GM12878 (cell line): ENCODE results near the gene VDR. TPM values are rescaled to one million over a fixed set of nuclear protein-coding genes. Genes with fewer than 3 reads are reported as not detected.

ENCODE experiments used
- ATAC-seq: fragments of 200-7000 bp; cut with Tn5 transposase; 3 replicates; pipeline ENCODE4 v1.9.1; 2020; ENCODE audit warnings: mild to moderate bottlenecking, moderate library complexity
- BruUV-seq: library from RNA; stranded (reverse); fragments of 400-500 nt; replicated peaks from 2 replicates; lab custom pipeline; 2021; lab: Mats Ljungman, UMichigan
- CTCF ChIA-PET: fragments of 300-600 bp; sonication (Branson Sonifier 250); formaldehyde crosslinking; extraction: SDS; loops from one replicate; lab custom pipeline; 2021; ENCODE audit warnings: inconsistent platforms; lab: Yijun Ruan, JAX
- POLR2A ChIA-PET: fragments of 350-600 bp; formaldehyde crosslinking; extraction: SDS; loops from one replicate; lab custom pipeline; 2021; ENCODE audit warnings: inconsistent platforms; lab: Charles Lee
- RAD21 ChIA-PET: fragments of 300-600 bp; sonication (Branson Sonifier 250); formaldehyde crosslinking; loops from one replicate; lab custom pipeline; 2023; ENCODE audit warnings: antibody characterized with exemption; ENCODE audit not compliant: unreplicated experiment; lab: Charles Lee
- SMC1A ChIA-PET: fragments of 300-600 bp; sonication (Branson Sonifier 250); formaldehyde crosslinking; loops from one replicate; lab custom pipeline; 2023; ENCODE audit not compliant: unreplicated experiment, uncharacterized antibody; lab: Charles Lee
- DNase-seq: peaks from one replicate; pipeline ENCODE4 v3.0.0-alpha.2; 2011; ENCODE audit warnings: low read depth, low spot score
- FAIRE-seq: peaks from 3 replicates; lab custom pipeline; 2011; peaks lifted over from hg19 to GRCh38; lab: Jason Lieb, UNC
- H2AFZ ChIP-seq: 2 replicates; pipeline ENCODE4 v1.6.0; 2011; ENCODE audit warnings: low read depth, low read length, control low read depth; ENCODE audit not compliant: control insufficient read depth
- H3K27ac ChIP-seq: 2 replicates; pipeline ENCODE4 v1.5.1; 2011; ENCODE audit warnings: control low read depth; ENCODE audit not compliant: control insufficient read depth, insufficient read depth
- H3K27me3 ChIP-seq, 2 experiments: replicated peaks in 1 of 2; 2 replicates each; pipeline versions ENCODE4 v1.6.0 to v1.6.1; 2011; ENCODE audit warnings: low read length in 1 of 2; ENCODE audit not compliant: control insufficient read depth in 2 of 2, insufficient read depth in 2 of 2
- H3K36me3 ChIP-seq, 2 experiments: 2 replicates each; pipeline ENCODE4 v1.5.1; 2011; ENCODE audit warnings: low read length in 1 of 2; ENCODE audit not compliant: control insufficient read depth in 2 of 2, insufficient read depth in 2 of 2
- H3K4me1 ChIP-seq: 2 replicates; pipeline ENCODE4 v1.6.1; 2011; ENCODE audit warnings: mild to moderate bottlenecking, low read length, moderate library complexity, mixed read lengths; ENCODE audit not compliant: control insufficient read depth, insufficient read depth
- H3K4me2 ChIP-seq: 2 replicates; pipeline ENCODE4 v1.6.0; 2011; ENCODE audit warnings: control low read depth; ENCODE audit not compliant: control insufficient read depth, insufficient read depth
- H3K4me3 ChIP-seq: fragments of 200-600 bp; sonication (generic); 2 replicates; pipeline ENCODE4 v1.5.1; 2016
- H3K79me2 ChIP-seq: 2 replicates; pipeline ENCODE4 v1.6.0; 2011; ENCODE audit warnings: low read length; ENCODE audit not compliant: control insufficient read depth, insufficient read depth
- H3K9ac ChIP-seq: 2 replicates; pipeline ENCODE4 v1.8.0; 2011; ENCODE audit warnings: low read length, control low read depth, mixed read lengths; ENCODE audit not compliant: control insufficient read depth, insufficient read depth
- H3K9me3 ChIP-seq: replicated peaks from 3 replicates; pipeline ENCODE4 v1.5.1; 2011; ENCODE audit warnings: mild to moderate bottlenecking, low read length; ENCODE audit not compliant: control insufficient read depth, insufficient read depth
- H4K20me1 ChIP-seq: 2 replicates; pipeline ENCODE4 v1.6.0; 2011; ENCODE audit not compliant: control insufficient read depth, insufficient read depth
- BMI1 ChIP-seq: fragments of 450-650 bp; IDR thresholded peaks from 2 replicates; pipeline ENCODE4 v1.6.1; 2016; ENCODE audit warnings: mild to moderate bottlenecking, moderate library complexity, borderline replicate concordance
- HDAC2 ChIP-seq: fragments of 200-600 bp; sonication (generic); IDR thresholded peaks from 2 replicates; pipeline ENCODE4 v1.6.1; 2017
- NFYB ChIP-seq: IDR thresholded peaks from 2 replicates; pipeline ENCODE4 v1.6.1; 2011; ENCODE audit warnings: low read depth, mild to moderate bottlenecking, low read length, improper control_type of control experiment, moderate library complexity; ENCODE audit not compliant: insufficient read depth
- PAX8 ChIP-seq: fragments of 450-650 bp; IDR thresholded peaks from 2 replicates; pipeline ENCODE4 v1.6.1; 2017; ENCODE audit warnings: mild to moderate bottlenecking, moderate library complexity
- RCOR1 ChIP-seq: conservative IDR thresholded peaks from 2 replicates; pipeline ENCODE4 v1.6.1; 2012; ENCODE audit warnings: low read depth, low read length, improper control_type of control experiment
- SMAD5 ChIP-seq: IDR thresholded peaks from 2 replicates; pipeline ENCODE4 v1.6.1; 2016; ENCODE audit warnings: antibody characterized with exemption, low read depth
- SRF ChIP-seq, 2 experiments: IDR thresholded peaks; 2 replicates each; pipeline ENCODE4 v1.6.1; 2011; ENCODE audit warnings: low read depth in 2 of 2, low read length in 2 of 2, mild to moderate bottlenecking in 1 of 2, moderate library complexity in 1 of 2
- STAT1 ChIP-seq: fragments of 450-650 bp; conservative IDR thresholded peaks from 2 replicates; pipeline ENCODE4 v1.6.1; 2014; ENCODE audit warnings: antibody characterized with exemption, mild to moderate bottlenecking
- ZNF384 ChIP-seq: IDR thresholded peaks from 2 replicates; pipeline ENCODE4 v1.6.1; 2012; ENCODE audit warnings: low read depth, mild to moderate bottlenecking, low read length, improper control_type of control experiment, borderline replicate concordance
- WGBS: methylation state at CpG from one replicate; pipeline ENCODE4 v1.1.6; 2016; ENCODE audit warnings: low lambda C conversion rate; ENCODE audit not compliant: insufficient replicate concordance, insufficient coverage; ENCODE audit errors: missing lambda C conversion rate; 5-methylcytosine and 5-hydroxymethylcytosine counted together
- in situ Hi-C: fragments of 300-500 bp; cut with MboI; formaldehyde crosslinking; loops from 9 replicates; pipeline ENCODE4 v1.14.3; 2018; ENCODE audit warnings: mixed read lengths
- intact Hi-C: fragments of 100-400 bp; cut with micrococcal nuclease; formaldehyde crosslinking; loops from one replicate; pipeline ENCODE4 v1.14.2; 2022; ENCODE audit not compliant: unreplicated experiment
- polyA plus RNA-seq, 11 experiments: library from polyadenylated mRNA; depleted of rRNA in 4 of 11; unstranded in 6 of 11; stranded (reverse) in 5 of 11; fragments of >200 nt; fragmentation: Nextera tagmentation in 4 of 11; fragmentation: Illumina TruSeq in 1 of 11; extraction: Ambion mirVana in 4 of 11; extraction: Trizol in 1 of 11; gene quantifications; 1 replicate in 1 of 11; 2 replicates in 10 of 11; pipeline versions ENCODE4 v1.2.1 to v1.2.3, GENCODE V29; 2011 to 2016; ENCODE audit warnings: inconsistent platforms in 2 of 11, missing spikeins in 2 of 11, low read depth in 1 of 11
- total RNA-seq, 4 experiments: library from RNA; depleted of rRNA in 3 of 4; stranded (reverse); fragments of >200 nt in 3 of 4; fragmentation: Illumina TruSeq in 1 of 4; extraction: Trizol in 1 of 4; gene quantifications; 2 replicates each; pipeline versions ENCODE4 v1.2.1 to v1.2.3, GENCODE V29; 2013 to 2021
- TF ChIP-seq, protein P1 (sequence below): fragments of 450-650 bp; IDR thresholded peaks from 2 replicates; pipeline ENCODE4 v1.6.1; 2016; ENCODE audit warnings: mild to moderate bottlenecking
- TF ChIP-seq, protein P2 (sequence below): fragments of 150-350 bp; IDR thresholded peaks from 2 replicates; pipeline ENCODE4 v1.6.1; 2016; ENCODE audit warnings: low read depth, low read length
- TF ChIP-seq, protein P3 (sequence below): IDR thresholded peaks from 2 replicates; pipeline ENCODE4 v1.6.1; 2011; ENCODE audit warnings: low read depth, low read length, improper control_type of control experiment, borderline replicate concordance
- TF ChIP-seq, protein P4 (sequence below): fragments of 450-650 bp; IDR thresholded peaks from 2 replicates; pipeline ENCODE4 v1.6.1; 2016; ENCODE audit warnings: mild to moderate bottlenecking

VDR gene
- total and polyA plus RNA-seq, 10 of the 15 experiments (the other 5 are each of a cell fraction or from before 2014, with no cell fraction given), result 0.27 to 7.9 (median 3.0) TPM

DNA sequence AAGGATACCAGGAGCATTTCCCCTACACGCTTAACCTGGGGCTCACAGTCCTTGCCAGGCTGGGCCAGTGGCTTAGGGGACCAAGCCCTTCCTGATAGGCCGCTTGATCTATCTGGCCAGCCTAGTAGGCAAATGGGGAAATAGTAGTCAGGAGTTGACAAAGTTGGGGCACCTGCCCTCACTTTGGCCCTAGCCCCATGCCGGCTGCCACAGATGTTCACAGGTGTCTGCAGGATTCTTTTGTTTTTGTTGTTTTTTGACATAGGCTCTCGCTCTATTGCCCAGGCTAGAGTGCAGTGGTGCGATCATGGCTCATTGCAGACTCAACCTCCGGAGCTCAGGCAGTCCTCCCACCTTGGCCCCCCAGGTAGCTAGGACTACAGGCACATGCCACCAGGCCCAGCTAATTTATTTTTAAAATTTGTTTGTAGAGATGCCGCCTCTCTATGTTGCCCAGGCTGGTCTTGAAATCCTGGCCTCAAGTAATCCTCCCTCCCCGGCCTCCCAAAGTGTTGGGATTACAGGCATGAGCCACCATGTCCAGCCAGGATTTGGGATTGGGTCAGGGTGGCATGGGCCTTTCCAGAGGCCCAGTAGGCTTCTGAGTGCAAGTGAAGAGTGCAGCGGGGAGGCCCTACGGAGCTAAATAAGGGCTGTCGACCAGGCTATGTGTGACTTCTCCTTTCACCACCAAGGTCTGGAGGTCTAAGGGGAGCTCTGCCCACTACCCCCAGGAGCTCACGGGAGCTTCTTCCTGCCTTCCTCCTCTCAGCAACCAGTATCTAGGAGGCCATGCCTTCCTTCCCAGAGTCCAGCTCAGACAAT lies 69.6 kb downstream of the VDR start:
- no peak for FAIRE-seq
- no peak overlapping the region for H3K4me2 ChIP-seq
- RAD21 ChIA-PET, result interaction anchor here (0.9 to 12.6 kb wide), 12 partner anchors 13 to 95 kb away, joined by 3 to 202 read pairs (median 6); partner anchors contain the start of gene HDAC7
- TF ChIP-seq, protein P1, sequence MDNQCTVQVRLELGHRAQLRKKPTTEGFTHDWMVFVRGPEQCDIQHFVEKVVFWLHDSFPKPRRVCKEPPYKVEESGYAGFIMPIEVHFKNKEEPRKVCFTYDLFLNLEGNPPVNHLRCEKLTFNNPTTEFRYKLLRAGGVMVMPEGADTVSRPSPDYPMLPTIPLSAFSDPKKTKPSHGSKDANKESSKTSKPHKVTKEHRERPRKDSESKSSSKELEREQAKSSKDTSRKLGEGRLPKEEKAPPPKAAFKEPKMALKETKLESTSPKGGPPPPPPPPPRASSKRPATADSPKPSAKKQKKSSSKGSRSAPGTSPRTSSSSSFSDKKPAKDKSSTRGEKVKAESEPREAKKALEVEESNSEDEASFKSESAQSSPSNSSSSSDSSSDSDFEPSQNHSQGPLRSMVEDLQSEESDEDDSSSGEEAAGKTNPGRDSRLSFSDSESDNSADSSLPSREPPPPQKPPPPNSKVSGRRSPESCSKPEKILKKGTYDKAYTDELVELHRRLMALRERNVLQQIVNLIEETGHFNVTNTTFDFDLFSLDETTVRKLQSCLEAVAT, result no peak
- TF ChIP-seq RCOR1 (no peak), HDAC2 (no peak), ZNF384 (no peak), BMI1 (no peak), SMAD5 (no peak), PAX8 (no peak), NFYB (no peak), SRF (IDR thresholded peaks at IDR 0.05; ENCODE audit: low read depth in 2 of 2, low read length in 2 of 2) (no peak), STAT1 (no peak)
- TF ChIP-seq, protein P2, sequence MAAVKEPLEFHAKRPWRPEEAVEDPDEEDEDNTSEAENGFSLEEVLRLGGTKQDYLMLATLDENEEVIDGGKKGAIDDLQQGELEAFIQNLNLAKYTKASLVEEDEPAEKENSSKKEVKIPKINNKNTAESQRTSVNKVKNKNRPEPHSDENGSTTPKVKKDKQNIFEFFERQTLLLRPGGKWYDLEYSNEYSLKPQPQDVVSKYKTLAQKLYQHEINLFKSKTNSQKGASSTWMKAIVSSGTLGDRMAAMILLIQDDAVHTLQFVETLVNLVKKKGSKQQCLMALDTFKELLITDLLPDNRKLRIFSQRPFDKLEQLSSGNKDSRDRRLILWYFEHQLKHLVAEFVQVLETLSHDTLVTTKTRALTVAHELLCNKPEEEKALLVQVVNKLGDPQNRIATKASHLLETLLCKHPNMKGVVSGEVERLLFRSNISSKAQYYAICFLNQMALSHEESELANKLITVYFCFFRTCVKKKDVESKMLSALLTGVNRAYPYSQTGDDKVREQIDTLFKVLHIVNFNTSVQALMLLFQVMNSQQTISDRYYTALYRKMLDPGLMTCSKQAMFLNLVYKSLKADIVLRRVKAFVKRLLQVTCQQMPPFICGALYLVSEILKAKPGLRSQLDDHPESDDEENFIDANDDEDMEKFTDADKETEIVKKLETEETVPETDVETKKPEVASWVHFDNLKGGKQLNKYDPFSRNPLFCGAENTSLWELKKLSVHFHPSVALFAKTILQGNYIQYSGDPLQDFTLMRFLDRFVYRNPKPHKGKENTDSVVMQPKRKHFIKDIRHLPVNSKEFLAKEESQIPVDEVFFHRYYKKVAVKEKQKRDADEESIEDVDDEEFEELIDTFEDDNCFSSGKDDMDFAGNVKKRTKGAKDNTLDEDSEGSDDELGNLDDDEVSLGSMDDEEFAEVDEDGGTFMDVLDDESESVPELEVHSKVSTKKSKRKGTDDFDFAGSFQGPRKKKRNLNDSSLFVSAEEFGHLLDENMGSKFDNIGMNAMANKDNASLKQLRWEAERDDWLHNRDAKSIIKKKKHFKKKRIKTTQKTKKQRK, result no peak
- TF ChIP-seq, protein P3, sequence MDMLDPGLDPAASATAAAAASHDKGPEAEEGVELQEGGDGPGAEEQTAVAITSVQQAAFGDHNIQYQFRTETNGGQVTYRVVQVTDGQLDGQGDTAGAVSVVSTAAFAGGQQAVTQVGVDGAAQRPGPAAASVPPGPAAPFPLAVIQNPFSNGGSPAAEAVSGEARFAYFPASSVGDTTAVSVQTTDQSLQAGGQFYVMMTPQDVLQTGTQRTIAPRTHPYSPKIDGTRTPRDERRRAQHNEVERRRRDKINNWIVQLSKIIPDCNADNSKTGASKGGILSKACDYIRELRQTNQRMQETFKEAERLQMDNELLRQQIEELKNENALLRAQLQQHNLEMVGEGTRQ, result no peak
- TF ChIP-seq, protein P4, sequence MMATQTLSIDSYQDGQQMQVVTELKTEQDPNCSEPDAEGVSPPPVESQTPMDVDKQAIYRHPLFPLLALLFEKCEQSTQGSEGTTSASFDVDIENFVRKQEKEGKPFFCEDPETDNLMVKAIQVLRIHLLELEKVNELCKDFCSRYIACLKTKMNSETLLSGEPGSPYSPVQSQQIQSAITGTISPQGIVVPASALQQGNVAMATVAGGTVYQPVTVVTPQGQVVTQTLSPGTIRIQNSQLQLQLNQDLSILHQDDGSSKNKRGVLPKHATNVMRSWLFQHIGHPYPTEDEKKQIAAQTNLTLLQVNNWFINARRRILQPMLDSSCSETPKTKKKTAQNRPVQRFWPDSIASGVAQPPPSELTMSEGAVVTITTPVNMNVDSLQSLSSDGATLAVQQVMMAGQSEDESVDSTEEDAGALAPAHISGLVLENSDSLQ, result no peak
- TF ChIP-seq, all 136 proteins: peak for 0
- Histone ChIP-seq H3K79me2 (no peaks in the 10 kb centered on the region), H3K4me1 (peaks cover 54% of the 10 kb centered on the region), H4K20me1 (no peaks in the 10 kb centered on the region), H3K9ac (no peak overlapping the region), H3K4me3 (no peak overlapping the region), H3K9me3 (no peaks in the 10 kb centered on the region), H3K27ac (no peak overlapping the region; the same call in 1 of the 2 replicates), H3K36me3 (no peaks in the 10 kb centered on the region), H3K27me3 (no peaks in the 10 kb centered on the region; a peak in 1 of 4 replicates), H2AFZ (no peak overlapping the region)
- SMC1A ChIA-PET, result interaction anchor here (0.7 to 5.4 kb wide), 20 partner anchors 8 to 120 kb away, joined by 3 to 43 read pairs (median 5); partner anchors contain the start of gene HDAC7
- no peak for DNase-seq
- CTCF ChIA-PET, result interaction anchor here (1.1 to 14.0 kb wide), 12 partner anchors 10 to 119 kb away, joined by 3 to 215 read pairs (median 45); partner anchors contain the start of genes HDAC7, RAPGEF3 and SLC48A1
- intact Hi-C loops (loop anchor here (5.0 kb wide), 2 partner anchors 58 to 183 kb away; no protein-coding TSS in a partner anchor), in situ Hi-C loops (loop anchor here (5.0 kb wide), 1 partner anchor 123 kb away; no protein-coding TSS in a partner anchor)
- WGBS, result 67% methylated on average over 12 of the region's 12 CpGs
- BruUV-seq, result no TSS peak
- POLR2A ChIA-PET, result interaction anchor here (2.2 to 5.4 kb wide), 2 partner anchors 22 to 28 kb away, joined by 9 to 46 read pairs; no protein-coding TSS in a partner anchor
- no peak for ATAC-seq
